Panc1 (cell line): Measurements from ENCODE around the gene SLC9A5. TPM values are rescaled to one million over a fixed set of nuclear protein-coding genes. Genes with fewer than 3 reads are reported as not detected.

Experiments used
- ATAC-seq: fragments of 200-7000 bp; cut with Tn5 transposase; 2 replicates; pipeline ENCODE4 v1.9.1; 2020; ENCODE audit warnings: mild to moderate bottlenecking, moderate library complexity
- BruUV-seq: library from RNA; stranded (reverse); fragments of 400-500 nt; replicated peaks from 2 replicates; lab custom pipeline; 2021; lab: Mats Ljungman, UMichigan
- CTCF ChIA-PET: fragments of 300-600 bp; sonication (Branson Sonifier 250); formaldehyde crosslinking; loops from one replicate; lab custom pipeline; 2022; ENCODE audit warnings: antibody characterized with exemption; lab: Charles Lee
- POLR2A ChIA-PET: fragments of 300-600 bp; sonication (Branson Sonifier 250); formaldehyde crosslinking; loops from one replicate; lab custom pipeline; 2022; ENCODE audit warnings: antibody characterized with exemption; lab: Charles Lee
- DNase-seq: peaks from one replicate; pipeline ENCODE4 v3.0.0-alpha.2; 2010; ENCODE audit warnings: low read depth, low spot score
- H3K27ac ChIP-seq: 2 replicates; pipeline ENCODE4 v1.5.1; 2011; ENCODE audit warnings: mild to moderate bottlenecking, low read length, inconsistent platforms
- H3K27me3 ChIP-seq: fragments of 200-500 bp; sonication (Bioruptor generic); 2 replicates; pipeline ENCODE4 v1.6.0; 2014; ENCODE audit warnings: low read length, inconsistent platforms; ENCODE audit not compliant: control insufficient read depth, insufficient read depth
- H3K36me3 ChIP-seq: fragments of 200-500 bp; sonication (Bioruptor generic); 2 replicates; pipeline ENCODE4 v1.5.1; 2014; ENCODE audit warnings: inconsistent platforms, mild to moderate bottlenecking, low read length, moderate library complexity; ENCODE audit not compliant: control insufficient read depth, insufficient read depth
- H3K4me1 ChIP-seq: 2 replicates; pipeline ENCODE4 v1.5.1; 2011; ENCODE audit warnings: inconsistent platforms, mild to moderate bottlenecking, low read length, moderate library complexity; ENCODE audit not compliant: control insufficient read depth, insufficient read depth
- H3K4me3 ChIP-seq, 2 experiments: 2 replicates each; pipeline ENCODE4 v1.5.1; 2011 to 2012; ENCODE audit warnings: low read depth in 2 of 2, low read length in 2 of 2, mild to moderate bottlenecking in 2 of 2, inconsistent platforms in 1 of 2, moderate library complexity in 1 of 2
- H3K9me3 ChIP-seq: fragments of 200-500 bp; sonication (Bioruptor generic); 2 replicates; pipeline ENCODE4 v1.5.1; 2014; ENCODE audit warnings: low read depth, mild to moderate bottlenecking, inconsistent platforms, low read length, moderate library complexity; ENCODE audit not compliant: control insufficient read depth, insufficient read depth
- CTCF ChIP-seq: fragments of 450-650 bp; IDR thresholded peaks from 2 replicates; pipeline ENCODE4 v1.5.1; 2017; ENCODE audit warnings: mild to moderate bottlenecking
- POLR2AphosphoS5 ChIP-seq: IDR thresholded peaks from 2 replicates; pipeline ENCODE4 v1.6.1; 2012; ENCODE audit warnings: mild to moderate bottlenecking, low read depth, low read length, moderate library complexity
- REST ChIP-seq, 2 experiments: IDR thresholded peaks; 2 replicates each; pipeline ENCODE4 v1.6.1; 2011 to 2012; ENCODE audit warnings: low read depth in 2 of 2, control low read depth in 1 of 2, low read length in 1 of 2, mild to moderate bottlenecking in 1 of 2, moderate library complexity in 1 of 2; ENCODE audit not compliant: insufficient read depth in 1 of 2
- SIN3A ChIP-seq: IDR thresholded peaks from 2 replicates; pipeline ENCODE4 v1.6.1; 2012; ENCODE audit warnings: low read depth, mild to moderate bottlenecking, low read length, moderate library complexity, borderline replicate concordance; ENCODE audit not compliant: insufficient read depth
- TCF7L2 ChIP-seq: IDR thresholded peaks from 2 replicates; pipeline ENCODE4 v1.6.1; 2011; ENCODE audit warnings: mild to moderate bottlenecking, low read depth, low read length, inconsistent platforms
- in situ Hi-C: cut with HindIII; loops from 2 replicates; pipeline ENCODE4 v1.10.0; 2016; ENCODE audit warnings: low sequenced_read_pairs, low pct_unique_long_range_greater_than_20kb
- intact Hi-C: fragments of 100-400 bp; cut with micrococcal nuclease; formaldehyde crosslinking; loops from one replicate; pipeline ENCODE4 v1.10.0; 2022; ENCODE audit not compliant: unreplicated experiment
- total RNA-seq: library from RNA; stranded (reverse); gene quantifications from one replicate; pipeline ENCODE4 v1.2.1, GENCODE V29; 2021; ENCODE audit not compliant: unreplicated experiment

SLC9A5 gene
- total RNA-seq, 1 experiment from 2014 or later = 1.7 TPM

GRCh38 chr16:67202956-67203493, 45.8 kb upstream of the SLC9A5 start:
- H3K36me3 ChIP-seq = no peaks in the 10 kb centered on the region; the same call in 1 of the 2 replicates
- in situ Hi-C loops = no loop called here
- ChIA-PET POLR2A (no interaction called here), CTCF (no interaction called here)
- intact Hi-C loops = no loop called here
- no peak overlapping the region for H3K4me3 ChIP-seq
- H3K4me1 ChIP-seq = peaks cover 19% of the 10 kb centered on the region
- no peaks in the 10 kb centered on the region for H3K9me3 ChIP-seq
- TF ChIP-seq CTCF = no peak
- no peak for TF ChIP-seq SIN3A
- TF ChIP-seq POLR2AphosphoS5 = no peak
- no peak for TF ChIP-seq TCF7L2
- no peak overlapping the region for H3K27ac ChIP-seq
- no TSS peak for BruUV-seq
- no peaks in the 10 kb centered on the region for H3K27me3 ChIP-seq
- DNase-seq (no peak), ATAC-seq (no peak)

GRCh38 chr16:67204076-67204475, 44.7 kb upstream of the SLC9A5 start:
- intact Hi-C loops = no loop called here
- Histone ChIP-seq H3K4me3 (no peak overlapping the region), H3K27ac (no peak overlapping the region), H3K27me3 (no peaks in the 10 kb centered on the region), H3K36me3 (no peaks in the 10 kb centered on the region; the same call in 1 of the 2 replicates), H3K4me1 (peaks cover 18% of the 10 kb centered on the region), H3K9me3 (no peaks in the 10 kb centered on the region)
- in situ Hi-C loops = no loop called here
- TF ChIP-seq TCF7L2 (no peak), CTCF (no peak), SIN3A (no peak), POLR2AphosphoS5 (no peak), REST (IDR thresholded peaks at IDR 0.05; ENCODE audit: insufficient read depth in 1 of 2, low read depth in 2 of 2, low read length in 1 of 2) (no peak)
- DNase-seq = no peak
- no peak for ATAC-seq
- no TSS peak for BruUV-seq
- ChIA-PET POLR2A (interaction anchor here (0.6 kb wide), 1 partner anchor 228 kb away, joined by 11 read pairs; no protein-coding TSS in a partner anchor), CTCF (no interaction called here)
